Tibial nerve (tissue), 3 donors: ENCODE data around the gene ST3GAL2.

Experiments used
- POLR2A ChIP-seq, 2 donors: fragments of 450-650 bp; IDR thresholded peaks; one replicate each; pipeline ENCODE4 v1.6.1; 2017; ENCODE audit warnings: antibody characterized with exemption in 2 of 2, mild to moderate bottlenecking in 2 of 2, moderate library complexity in 2 of 2
- TF ChIP-seq, protein P1 (sequence below), 5 experiments: fragments of 200-600 bp in 3 of 5; fragments of 450-650 bp in 2 of 5; sonication (generic) in 3 of 5; IDR thresholded peaks; one replicate each; pipeline ENCODE4 v1.5.1; 2016 to 2019; ENCODE audit warnings: antibody characterized with exemption in 5 of 5, mild to moderate bottlenecking in 3 of 5, moderate library complexity in 2 of 5

DNA sequence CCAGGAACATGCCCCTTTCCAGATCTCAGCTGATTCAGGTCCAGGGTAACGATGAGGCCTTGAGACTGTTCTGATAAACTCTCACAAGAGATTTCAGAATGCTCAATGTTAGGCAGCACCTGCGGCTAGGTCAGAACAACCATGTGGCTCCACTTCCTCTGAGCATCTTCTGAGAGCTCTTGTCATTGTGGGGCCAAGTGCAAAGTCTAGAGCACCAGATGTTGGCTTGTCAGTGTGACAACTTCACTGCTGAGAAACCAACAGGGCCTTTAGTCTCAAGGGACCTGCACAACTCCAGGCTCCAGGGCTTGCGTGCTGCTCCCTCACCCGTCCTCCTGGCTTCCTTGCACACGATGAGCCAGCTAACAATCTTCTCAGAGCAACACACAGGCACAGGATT is 44.5 kb upstream of the ST3GAL2 start:
- TF ChIP-seq, protein P1, sequence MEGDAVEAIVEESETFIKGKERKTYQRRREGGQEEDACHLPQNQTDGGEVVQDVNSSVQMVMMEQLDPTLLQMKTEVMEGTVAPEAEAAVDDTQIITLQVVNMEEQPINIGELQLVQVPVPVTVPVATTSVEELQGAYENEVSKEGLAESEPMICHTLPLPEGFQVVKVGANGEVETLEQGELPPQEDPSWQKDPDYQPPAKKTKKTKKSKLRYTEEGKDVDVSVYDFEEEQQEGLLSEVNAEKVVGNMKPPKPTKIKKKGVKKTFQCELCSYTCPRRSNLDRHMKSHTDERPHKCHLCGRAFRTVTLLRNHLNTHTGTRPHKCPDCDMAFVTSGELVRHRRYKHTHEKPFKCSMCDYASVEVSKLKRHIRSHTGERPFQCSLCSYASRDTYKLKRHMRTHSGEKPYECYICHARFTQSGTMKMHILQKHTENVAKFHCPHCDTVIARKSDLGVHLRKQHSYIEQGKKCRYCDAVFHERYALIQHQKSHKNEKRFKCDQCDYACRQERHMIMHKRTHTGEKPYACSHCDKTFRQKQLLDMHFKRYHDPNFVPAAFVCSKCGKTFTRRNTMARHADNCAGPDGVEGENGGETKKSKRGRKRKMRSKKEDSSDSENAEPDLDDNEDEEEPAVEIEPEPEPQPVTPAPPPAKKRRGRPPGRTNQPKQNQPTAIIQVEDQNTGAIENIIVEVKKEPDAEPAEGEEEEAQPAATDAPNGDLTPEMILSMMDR (IDR thresholded peaks at IDR 0.05) = no peak
- no peak for TF ChIP-seq POLR2A (IDR thresholded peaks at IDR 0.05)
